Subcutaneous abdominal adipose tissue (tissue), 5 donors: ENCODE measurements around the gene GDF2.

Experiments
- H3K27ac ChIP-seq: one replicate; pipeline ENCODE4 v1.7.0; 2013; ENCODE audit warnings: low read depth, mild to moderate bottlenecking, inconsistent platforms, low read length, moderate library complexity
- H3K27me3 ChIP-seq, 5 donors: one replicate each; pipeline ENCODE4 v1.7.0; 2013; ENCODE audit warnings: low read length in 5 of 5, inconsistent platforms in 1 of 5; ENCODE audit not compliant: control insufficient read depth in 5 of 5, insufficient read depth in 4 of 5
- H3K36me3 ChIP-seq, 5 donors: one replicate each; pipeline ENCODE4 v1.7.0; 2013; ENCODE audit warnings: low read length in 5 of 5; ENCODE audit not compliant: control insufficient read depth in 5 of 5, insufficient read depth in 5 of 5
- H3K4me1 ChIP-seq, 5 donors: one replicate each; pipeline ENCODE4 v1.7.0; 2013; ENCODE audit warnings: low read length in 5 of 5, mild to moderate bottlenecking in 3 of 5, moderate library complexity in 1 of 5; ENCODE audit not compliant: control insufficient read depth in 5 of 5, insufficient read depth in 5 of 5
- H3K4me3 ChIP-seq, 5 donors: one replicate each; pipeline ENCODE4 v1.7.0; 2013; ENCODE audit warnings: low read length in 5 of 5, low read depth in 1 of 5
- H3K9ac ChIP-seq, 5 donors: one replicate each; pipeline ENCODE4 v1.7.0; 2013; ENCODE audit warnings: low read length in 5 of 5, mild to moderate bottlenecking in 4 of 5, moderate library complexity in 3 of 5
- H3K9me3 ChIP-seq, 5 donors: one replicate each; pipeline ENCODE4 v1.7.0; 2013; ENCODE audit warnings: low read length in 5 of 5; ENCODE audit not compliant: control insufficient read depth in 5 of 5
- donor health status: healthy.
- donor health status: healthy.
- donor health status: healthy.
- donor health status: healthy.
- donor health status: healthy.

The GDF2 gene

DNA sequence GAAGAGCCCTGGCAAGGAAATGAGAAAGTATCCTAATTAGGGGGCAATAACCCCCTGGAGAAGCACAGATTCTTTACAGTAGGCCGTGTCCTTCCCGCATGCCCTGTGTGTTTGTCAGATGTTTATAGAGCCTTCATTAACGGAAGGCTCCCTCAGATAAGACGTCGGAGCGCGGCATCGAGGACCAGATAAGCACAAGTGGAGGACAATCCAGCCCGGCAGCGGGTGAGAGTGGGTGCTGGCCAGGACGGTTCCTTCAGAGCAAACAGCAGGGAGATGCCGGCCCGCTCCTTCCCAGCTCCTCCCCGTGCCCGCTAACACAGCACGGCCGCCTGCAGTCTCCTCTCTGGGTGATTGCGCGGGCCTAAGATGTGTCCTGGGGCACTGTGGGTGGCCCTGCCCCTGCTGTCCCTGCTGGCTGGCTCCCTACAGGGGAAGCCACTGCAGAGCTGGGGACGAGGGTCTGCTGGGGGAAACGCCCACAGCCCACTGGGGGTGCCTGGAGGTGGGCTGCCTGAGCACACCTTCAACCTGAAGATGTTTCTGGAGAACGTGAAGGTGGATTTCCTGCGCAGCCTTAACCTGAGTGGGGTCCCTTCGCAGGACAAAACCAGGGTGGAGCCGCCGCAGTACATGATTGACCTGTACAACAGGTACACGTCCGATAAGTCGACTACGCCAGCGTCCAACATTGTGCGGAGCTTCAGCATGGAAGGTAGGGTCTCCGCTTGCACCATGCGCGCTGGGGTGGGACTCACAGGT lies at the start of gene GDF2:
TSS of gene GDF2 (plus strand) at position 155 of the 762 bp plus-strand sequence. CDS start at position 370, 215 bp downstream.
- Histone ChIP-seq H3K4me1 (peaks cover 0 to 6% (median 0%) of the 10 kb centered on the region in 5 donors), H3K4me3 (no peak within 1 kb of the TSS)

DNA sequence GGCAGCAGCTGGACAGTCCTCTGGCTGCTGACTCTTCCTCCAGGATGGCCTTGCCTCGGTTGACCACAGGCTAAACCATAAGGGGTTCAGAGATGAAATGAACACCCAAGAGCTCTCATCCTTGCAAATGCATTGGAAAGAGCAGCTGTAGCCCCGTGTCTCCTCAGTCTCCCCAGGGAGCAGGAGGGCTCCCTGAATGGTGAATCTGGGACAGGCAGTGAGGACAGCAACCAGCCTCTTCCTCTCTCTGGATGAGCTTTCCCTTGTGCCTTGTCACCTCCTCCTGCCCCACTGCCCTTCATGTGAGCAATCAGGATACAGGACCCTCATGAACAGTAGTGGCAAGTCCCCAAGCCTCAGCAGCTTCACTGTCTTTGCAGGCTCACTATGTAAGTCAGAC lies 46.2 kb upstream of the GDF2 start:
- H3K4me1 ChIP-seq, result no peaks in the 10 kb centered on the region
- peaks cover 0 to 4% (median 0%) of the 10 kb centered on the region in 5 donors for H3K9me3 ChIP-seq
- H3K4me3 ChIP-seq, result no peak overlapping the region
- peaks cover 0 to 9% (median 2%) of the 10 kb centered on the region in 5 donors for H3K27me3 ChIP-seq
- no peak overlapping the region for H3K27ac ChIP-seq
- no peak overlapping the region for H3K9ac ChIP-seq
- no peaks in the 10 kb centered on the region for H3K36me3 ChIP-seq

More for the DNA sequence above, at the start of gene GDF2:
- H3K27ac ChIP-seq, result no peak within 1 kb of the TSS
- H3K9me3 ChIP-seq, result no peaks in the 10 kb centered on the region
- H3K27me3 ChIP-seq, result peaks cover 0 to 8% (median 0%) of the 10 kb centered on the region in 5 donors
- H3K36me3 ChIP-seq, result no peaks in the 10 kb centered on the region
- no peak within 1 kb of the TSS for H3K9ac ChIP-seq

DNA sequence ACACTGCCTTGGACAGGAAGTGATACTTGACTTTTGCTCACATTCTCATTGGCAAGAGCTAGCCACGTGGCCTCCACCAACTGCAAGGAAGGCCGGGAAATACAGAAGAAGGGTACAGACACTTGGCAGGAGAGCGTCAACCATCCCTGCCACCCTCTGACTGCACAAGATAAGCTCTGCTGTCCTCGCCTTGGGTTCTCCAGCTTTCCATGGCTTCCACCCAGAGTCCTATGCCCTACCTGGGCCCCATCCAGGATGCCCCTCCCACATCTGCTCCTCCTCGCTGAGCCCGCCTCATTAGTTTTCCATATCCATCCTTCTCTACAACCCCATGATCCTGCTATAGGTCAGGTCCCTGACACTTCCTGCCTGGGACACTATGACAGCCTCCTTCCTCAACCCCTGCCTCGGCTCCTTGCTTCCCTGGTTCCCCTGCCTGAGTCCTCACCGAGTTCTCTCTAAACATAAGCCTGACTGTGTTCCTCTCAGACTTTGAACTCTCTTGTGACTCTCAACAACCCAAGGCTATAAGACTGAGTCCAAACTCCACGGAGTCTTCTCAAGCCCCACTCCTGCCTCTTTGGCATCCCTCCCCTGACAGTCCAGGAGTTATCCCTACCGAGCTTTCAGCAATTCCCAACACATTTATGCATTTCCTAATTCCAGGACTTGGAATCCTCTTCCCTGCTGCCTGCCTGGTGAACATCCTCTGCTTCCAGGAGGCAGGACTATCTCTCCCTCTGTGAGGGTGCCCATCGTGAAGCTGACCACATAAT lies 45.5 kb upstream of the GDF2 start:
- no peaks in the 10 kb centered on the region for H3K4me1 ChIP-seq
- peaks cover 0 to 4% (median 0%) of the 10 kb centered on the region in 5 donors for H3K9me3 ChIP-seq
- H3K27me3 ChIP-seq, result peaks cover 0 to 9% (median 2%) of the 10 kb centered on the region in 5 donors
- no peak overlapping the region for H3K9ac ChIP-seq
- no peak overlapping the region for H3K27ac ChIP-seq
- H3K4me3 ChIP-seq, result no peak overlapping the region
- no peaks in the 10 kb centered on the region for H3K36me3 ChIP-seq

DNA sequence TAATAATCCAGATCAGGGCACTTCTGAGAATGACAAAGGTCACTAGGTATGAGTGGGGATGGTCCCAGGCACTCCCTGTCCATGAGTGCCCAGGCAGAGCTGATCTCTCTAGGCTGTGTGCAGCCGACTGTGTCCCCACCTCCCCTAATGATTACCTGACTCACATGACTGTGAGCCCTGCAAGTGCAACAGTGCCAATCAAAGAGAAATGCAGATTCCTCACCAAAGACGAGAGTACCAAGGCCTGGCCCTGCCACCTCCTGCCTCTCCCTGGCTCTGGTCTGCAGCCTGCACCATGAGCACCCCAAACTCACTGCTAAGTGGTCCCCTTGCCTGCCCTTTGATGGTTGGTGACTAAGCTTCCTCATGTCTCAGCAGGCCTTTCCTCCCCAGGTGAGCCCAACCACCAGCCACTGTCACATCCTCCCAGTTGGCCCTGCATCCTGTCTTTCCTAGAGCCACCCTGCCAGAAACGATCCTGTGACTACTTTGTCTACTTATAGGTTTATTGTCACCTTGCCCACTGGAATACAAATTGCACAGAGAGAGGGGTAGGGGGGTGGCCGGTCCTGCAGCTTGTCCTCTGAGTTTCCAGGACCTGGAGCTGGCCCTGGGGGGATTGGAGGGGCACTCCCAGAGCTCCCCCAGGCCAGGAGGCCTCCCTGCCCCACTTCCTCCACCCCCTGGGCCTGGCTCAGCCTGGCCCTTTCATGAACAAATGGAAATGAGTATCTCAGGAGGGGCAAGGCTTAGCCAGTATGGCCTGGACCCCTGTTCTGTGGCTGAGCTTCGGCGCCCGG lies 44.7 kb upstream of the GDF2 start:
- Histone ChIP-seq H3K9ac (no peak overlapping the region), H3K27me3 (peaks cover 0 to 10% (median 2%) of the 10 kb centered on the region in 5 donors), H3K27ac (no peak overlapping the region), H3K9me3 (peaks cover 0 to 4% (median 0%) of the 10 kb centered on the region in 5 donors), H3K4me3 (no peak overlapping the region), H3K4me1 (no peaks in the 10 kb centered on the region), H3K36me3 (no peaks in the 10 kb centered on the region)

DNA sequence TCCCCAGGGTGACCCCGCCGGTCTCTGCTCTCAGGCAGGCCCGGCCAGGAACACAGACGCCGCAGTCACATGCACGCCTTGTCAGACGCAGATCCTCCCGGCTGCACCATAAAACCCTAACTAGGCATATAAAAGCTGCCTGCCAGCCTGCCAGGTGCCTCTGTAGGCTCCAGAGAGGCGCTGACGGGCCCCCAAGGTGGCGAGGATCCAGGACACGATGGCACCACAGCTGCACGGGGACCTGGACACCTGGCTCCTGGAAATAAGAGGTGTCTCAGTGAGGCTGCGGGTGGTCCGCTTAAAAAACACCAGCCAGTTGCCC lies 44.1 kb upstream of the GDF2 start:
- H3K27me3 ChIP-seq, result peaks cover 0 to 10% (median 2%) of the 10 kb centered on the region in 5 donors
- H3K9ac ChIP-seq, result no peak overlapping the region
- H3K27ac ChIP-seq, result no peak overlapping the region
- H3K9me3 ChIP-seq, result peaks cover 0 to 3% (median 0%) of the 10 kb centered on the region in 5 donors
- H3K36me3 ChIP-seq, result no peaks in the 10 kb centered on the region
- no peak overlapping the region for H3K4me3 ChIP-seq
- H3K4me1 ChIP-seq, result no peaks in the 10 kb centered on the region

DNA sequence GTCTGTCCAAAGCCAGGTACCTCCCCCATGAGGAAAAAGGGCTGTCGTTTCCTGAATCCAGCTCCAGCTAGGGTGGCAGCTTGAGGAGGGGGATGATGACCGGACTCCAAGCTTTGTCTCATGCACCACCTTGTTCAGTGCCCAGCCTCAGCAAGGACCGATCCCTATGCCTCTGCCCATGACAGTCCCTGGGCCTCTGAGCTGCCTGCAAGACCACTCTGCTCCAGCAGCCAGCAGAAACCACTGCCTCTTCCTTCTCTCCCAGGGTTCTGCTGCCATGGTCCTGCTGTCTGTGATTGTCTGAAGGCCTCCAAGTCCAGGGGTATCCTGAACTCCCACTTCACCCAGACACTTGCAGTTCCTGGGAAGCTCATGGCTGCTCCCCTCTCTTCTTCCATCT lies 43.5 kb upstream of the GDF2 start:
- Histone ChIP-seq H3K27me3 (peaks cover 0 to 10% (median 2%) of the 10 kb centered on the region in 5 donors), H3K4me3 (no peak overlapping the region), H3K27ac (no peak overlapping the region), H3K36me3 (no peaks in the 10 kb centered on the region), H3K4me1 (no peaks in the 10 kb centered on the region), H3K9ac (no peak overlapping the region), H3K9me3 (no peaks in the 10 kb centered on the region)

DNA sequence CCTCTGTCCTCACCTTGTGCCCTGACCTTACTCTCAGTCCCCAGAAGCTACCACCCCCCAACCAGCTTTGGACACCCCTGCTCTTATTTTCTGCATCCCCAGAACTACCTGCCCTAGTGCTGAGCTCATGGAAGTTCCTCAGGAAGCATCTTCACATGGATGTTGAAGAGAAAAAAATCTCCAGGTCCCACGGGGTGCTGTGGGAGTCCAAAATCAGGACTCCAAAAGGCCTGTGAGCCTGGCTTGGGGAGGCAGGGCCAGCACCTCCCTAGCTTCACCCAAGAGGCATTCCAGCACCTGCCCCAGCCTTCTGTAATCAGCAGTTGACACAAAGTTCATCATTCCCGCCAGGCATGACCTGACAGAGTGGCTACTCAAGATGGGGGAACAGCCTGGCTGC lies 43.0 kb upstream of the GDF2 start:
- H3K9ac ChIP-seq, result no peak overlapping the region
- peaks cover 0 to 10% (median 2%) of the 10 kb centered on the region in 5 donors for H3K27me3 ChIP-seq
- no peaks in the 10 kb centered on the region for H3K4me1 ChIP-seq
- no peaks in the 10 kb centered on the region for H3K9me3 ChIP-seq
- H3K4me3 ChIP-seq, result no peak overlapping the region
- no peak overlapping the region for H3K27ac ChIP-seq
- H3K36me3 ChIP-seq, result no peaks in the 10 kb centered on the region

DNA sequence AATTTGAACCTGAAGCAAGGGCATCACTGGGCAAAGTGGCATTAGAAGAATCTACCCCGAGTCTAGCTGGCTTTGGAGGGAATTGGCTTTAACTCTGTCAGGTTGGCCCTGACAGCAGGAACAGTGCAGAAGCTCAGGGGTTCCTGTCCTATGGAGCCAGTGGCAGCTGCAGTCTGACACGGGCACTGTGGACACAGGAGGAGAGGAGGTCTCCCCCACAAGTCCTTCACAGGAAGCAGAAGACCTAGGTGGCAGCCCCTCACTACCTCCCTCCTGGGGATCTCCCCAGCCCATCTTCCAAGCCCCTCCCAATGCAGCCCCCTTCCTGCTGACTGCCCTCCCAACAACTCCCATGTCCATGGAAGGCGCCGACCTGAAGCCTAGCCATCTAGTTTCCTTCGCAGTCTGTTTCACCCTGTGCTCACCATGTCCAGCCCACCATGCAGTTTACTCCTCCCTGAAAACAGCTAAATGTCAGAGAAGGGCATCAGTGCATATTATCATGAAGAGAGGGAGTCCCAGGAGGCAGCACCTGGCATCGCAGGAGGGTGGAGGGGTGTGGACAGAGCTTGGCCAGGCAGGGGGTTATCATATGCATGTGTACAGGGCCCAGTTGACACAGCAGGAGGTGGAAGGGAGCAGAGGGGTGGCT lies 40.1 kb upstream of the GDF2 start:
- Histone ChIP-seq H3K27ac (no peak overlapping the region), H3K9me3 (no peaks in the 10 kb centered on the region), H3K27me3 (peaks cover 0 to 6% (median 0%) of the 10 kb centered on the region in 5 donors), H3K36me3 (no peaks in the 10 kb centered on the region), H3K4me3 (no peak overlapping the region), H3K4me1 (peaks cover 0 to 16% (median 10%) of the 10 kb centered on the region in 5 donors), H3K9ac (no peak overlapping the region)

DNA sequence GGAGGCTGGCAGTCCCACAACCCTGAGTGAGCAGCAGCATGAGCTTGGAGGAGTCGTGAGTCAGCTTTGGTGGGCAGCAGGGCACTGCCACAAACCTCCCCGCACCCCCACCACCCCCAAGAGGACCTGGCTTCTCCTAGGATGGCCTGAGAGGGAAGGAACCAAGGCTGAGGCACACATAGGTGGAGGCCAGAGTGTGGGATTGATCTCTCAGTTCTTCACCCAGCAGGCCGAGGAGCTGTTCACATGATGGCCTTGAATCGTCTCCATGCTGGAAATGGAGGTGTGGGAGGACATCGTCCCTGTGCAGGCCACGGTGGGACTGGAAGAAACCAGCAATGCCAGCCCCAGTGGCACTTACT lies 39.6 kb upstream of the GDF2 start:
- H3K27me3 ChIP-seq, result peaks cover 0 to 6% (median 0%) of the 10 kb centered on the region in 5 donors
- H3K4me3 ChIP-seq, result no peak overlapping the region
- H3K4me1 ChIP-seq, result peaks cover 0 to 19% (median 14%) of the 10 kb centered on the region in 5 donors
- H3K9me3 ChIP-seq, result no peaks in the 10 kb centered on the region
- H3K27ac ChIP-seq, result no peak overlapping the region
- no peak overlapping the region for H3K9ac ChIP-seq
- H3K36me3 ChIP-seq, result no peaks in the 10 kb centered on the region
